Erythroblast (primary cell): ENCODE data around the gene ZCCHC7.
"Not testable (repeated sequence)": the region's sequence is repeated elsewhere in the genome, so short reads cannot be mapped to it uniquely, and the experiment has no call there.

ENCODE experiments used
- DNase-seq, 2 experiments: peaks; one replicate each; lab custom pipeline; 2025; lab: John Stamatoyannopoulos, UW
- GATA1 ChIP-seq: IDR thresholded peaks from 2 replicates; pipeline ENCODE4 v1.6.1; 2011; ENCODE audit warnings: low read depth, mild to moderate bottlenecking, control low read depth, low read length, moderate library complexity
- POLR2A ChIP-seq: IDR thresholded peaks from 2 replicates; pipeline ENCODE4 v1.6.1; 2011; ENCODE audit warnings: mild to moderate bottlenecking, low read length

Gene ZCCHC7

DNA sequence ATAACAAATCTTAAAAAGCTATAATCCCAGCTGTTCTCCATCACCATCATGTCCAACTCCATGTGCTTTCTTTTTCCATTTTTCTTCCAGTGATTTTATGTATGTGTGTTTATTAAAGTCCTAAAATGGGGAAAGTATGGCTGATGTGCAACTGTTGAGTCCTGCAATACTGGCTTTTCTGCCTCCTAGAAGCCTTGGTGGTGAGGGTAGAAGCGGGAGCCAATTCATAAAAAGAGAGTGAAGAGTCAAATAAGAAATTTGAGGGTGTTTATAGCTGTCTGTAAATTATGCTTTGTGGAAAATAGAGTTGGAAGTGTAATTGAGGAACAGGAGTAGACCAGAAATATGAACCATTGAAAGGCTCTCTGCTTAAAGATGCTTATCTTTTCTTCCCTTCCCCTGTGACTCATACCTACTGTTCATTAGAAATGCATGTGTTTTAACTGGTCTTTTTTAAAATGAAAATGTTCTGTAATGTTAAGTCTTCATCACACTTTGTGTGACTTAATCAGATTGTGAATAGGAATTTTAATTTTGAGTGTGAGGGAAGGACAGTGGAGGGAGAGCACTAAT, 80.1 kb downstream of the ZCCHC7 start:
- peak; percentile 58 to 61 for DNase-seq
- TF ChIP-seq POLR2A (no peak), GATA1 (no peak)

DNA sequence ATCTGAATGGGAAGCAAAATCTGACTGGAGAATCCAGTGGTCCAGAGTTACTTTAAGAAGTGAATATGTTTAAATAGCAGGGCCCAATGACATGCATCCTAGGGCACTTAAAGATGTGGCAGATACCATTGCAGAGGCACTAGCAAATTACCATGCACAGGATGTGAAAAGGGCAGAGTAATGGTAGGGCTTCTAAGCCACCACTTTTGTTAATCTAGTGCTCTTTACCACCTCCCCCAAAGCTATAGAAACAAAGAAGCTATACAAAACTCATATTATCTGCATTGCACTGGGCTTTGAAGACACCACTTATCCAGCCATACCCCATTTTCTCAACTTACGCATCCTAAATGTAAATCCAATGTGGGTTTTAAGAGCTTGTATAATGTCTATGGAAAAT, 81.2 kb downstream of the ZCCHC7 start:
- TF ChIP-seq POLR2A (no peak), GATA1 (no peak)
- no peak for DNase-seq

DNA sequence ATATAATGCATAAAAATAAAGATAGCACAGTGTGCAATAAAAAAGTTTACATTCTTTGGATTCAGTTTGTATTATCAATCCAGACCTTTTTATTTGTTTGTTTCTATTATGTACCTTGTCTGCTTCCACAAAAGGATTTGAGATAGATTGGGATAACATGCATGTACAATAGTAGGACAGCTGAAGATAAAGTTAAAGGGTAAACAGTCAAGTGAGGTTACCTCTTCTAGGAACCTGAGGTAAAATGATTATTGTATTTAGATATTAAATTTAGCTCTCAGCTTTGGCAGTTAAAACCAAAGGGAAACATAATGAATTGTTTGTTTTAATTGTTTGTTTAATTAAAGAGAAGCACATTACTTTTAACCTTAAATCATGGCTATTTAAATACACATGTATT, 81.7 kb downstream of the ZCCHC7 start:
- TF ChIP-seq GATA1: no peak
- TF ChIP-seq POLR2A: no peak
- no peak for DNase-seq

DNA sequence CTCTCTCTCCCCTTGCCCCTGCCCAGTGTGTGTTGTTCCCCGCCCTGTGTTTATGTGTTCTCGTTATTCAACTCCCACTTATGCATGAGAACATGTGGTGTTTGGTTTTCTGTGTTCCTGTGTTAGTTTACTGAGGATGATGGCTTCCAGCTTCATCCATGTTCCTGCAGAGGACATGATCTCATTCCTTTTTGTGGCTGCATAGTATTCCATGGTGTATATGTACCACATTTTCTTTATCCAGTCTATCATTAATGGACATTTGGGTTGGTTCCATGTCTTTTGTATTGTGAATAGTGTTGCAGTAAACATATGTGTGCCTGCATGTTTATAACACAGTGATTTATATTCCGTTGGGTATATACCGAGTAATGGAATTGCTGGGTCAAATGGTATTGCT, 83.1 kb downstream of the ZCCHC7 start:
- not testable (repeated sequence) for DNase-seq

DNA sequence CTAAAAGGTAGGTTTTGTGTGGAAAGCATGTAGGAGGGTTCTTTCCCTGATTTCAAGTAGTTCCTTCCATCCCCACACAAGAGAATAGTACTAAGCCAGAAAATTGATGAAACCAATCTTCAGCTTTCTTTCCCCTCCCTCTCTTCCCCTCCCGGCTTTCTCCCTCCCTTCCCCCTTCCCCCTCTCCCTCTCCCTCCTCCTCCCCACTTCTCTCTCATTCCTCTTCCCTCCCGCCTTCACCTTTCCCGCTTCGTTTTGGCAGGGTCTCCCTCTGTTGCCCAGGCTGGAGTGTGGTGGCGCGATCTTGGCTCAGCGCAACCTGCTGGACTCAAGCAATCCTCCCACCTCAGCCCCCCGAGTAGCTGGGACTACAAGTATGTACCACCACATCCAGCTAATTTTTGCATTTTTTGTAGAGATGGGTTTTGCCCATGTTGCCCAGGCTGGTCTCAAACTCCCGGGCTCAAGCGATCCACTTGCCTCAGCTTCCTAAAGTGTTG, 85.8 kb downstream of the ZCCHC7 start:
- no peak for TF ChIP-seq POLR2A
- no peak for TF ChIP-seq GATA1
- no peak for DNase-seq

DNA sequence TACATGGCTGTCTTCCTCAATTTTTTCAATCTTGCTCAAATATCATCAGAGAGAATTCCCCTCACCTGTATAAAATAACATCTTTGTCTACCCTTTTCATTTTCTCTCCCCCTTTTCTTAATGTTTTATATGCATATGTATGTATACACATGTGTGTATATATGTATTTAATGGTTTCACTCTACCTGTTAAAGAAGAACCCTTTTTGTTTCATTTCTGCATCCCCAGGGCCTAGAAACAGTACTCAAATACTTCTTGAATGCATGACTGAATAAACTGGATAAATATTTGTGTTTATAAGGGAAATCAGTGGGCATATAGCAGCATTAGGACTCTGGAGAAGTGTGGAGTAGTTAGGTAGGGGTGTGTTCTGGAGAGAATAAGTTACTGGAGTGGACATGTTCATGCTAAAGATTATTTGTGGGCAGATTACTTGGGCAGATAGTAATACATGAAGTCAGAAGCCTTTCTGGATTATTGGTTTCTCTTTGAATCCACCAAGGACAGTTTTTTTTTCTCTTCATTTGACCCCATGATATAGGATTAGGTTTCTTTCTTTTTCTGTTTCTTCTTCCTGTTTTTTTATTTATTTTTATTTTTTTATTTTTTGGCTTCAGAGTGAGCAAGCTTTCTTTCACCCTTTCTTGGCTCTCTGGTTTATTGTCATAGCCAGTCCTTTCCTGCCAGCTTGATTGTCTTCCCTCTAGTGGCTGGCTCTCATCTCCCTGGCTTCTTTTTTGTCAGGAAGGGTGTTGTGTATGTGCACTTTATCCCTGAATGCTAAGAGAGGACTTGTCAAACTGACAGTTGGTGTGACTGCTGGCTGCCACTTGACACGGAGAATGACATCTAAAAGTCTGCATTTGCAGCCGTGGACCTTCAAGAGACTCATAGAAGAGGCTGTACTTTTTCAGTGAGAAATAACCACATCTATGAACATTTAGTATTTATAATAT, 89.3 kb downstream of the ZCCHC7 start:
- peak; percentile 39 to 51 for DNase-seq
- no peak for TF ChIP-seq GATA1
- no peak for TF ChIP-seq POLR2A

DNA sequence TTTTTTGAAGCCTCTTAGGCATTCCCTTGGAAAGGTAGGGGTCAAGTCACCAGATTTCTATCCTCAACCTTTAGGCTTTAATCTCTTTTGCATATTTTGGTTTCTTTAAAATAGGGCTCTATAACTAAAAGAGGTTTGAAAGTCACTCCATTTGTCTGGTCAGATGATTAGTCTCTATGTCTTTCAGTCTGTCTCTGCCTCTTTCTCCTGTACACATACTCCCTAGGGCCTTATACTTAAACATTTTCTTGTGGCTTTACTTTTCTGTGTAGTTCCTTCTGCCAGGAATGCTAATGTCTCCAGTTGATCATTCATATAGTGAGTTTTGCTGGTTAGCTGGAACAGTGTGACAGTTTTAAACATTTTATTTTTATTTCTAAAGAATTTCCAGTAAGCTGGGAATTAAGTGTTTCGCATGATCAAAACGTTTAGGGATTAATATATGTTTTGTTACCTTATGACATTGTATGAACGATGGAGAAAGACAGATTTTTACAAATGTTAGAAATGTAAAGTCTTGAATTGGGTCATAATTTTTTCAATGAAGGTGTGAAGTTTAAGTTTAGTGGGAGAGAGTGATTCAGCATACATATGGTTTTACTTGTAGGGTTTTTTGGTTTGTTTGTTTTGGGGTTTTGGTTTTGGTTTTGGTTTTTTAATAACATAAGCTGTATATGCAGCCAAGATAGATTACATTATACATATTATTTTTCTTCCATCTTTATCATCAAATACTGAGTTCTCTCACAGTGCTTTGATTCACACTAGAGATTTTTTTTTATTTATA, 90.6 kb downstream of the ZCCHC7 start:
- no peak for DNase-seq
- no peak for TF ChIP-seq POLR2A
- no peak for TF ChIP-seq GATA1

DNA sequence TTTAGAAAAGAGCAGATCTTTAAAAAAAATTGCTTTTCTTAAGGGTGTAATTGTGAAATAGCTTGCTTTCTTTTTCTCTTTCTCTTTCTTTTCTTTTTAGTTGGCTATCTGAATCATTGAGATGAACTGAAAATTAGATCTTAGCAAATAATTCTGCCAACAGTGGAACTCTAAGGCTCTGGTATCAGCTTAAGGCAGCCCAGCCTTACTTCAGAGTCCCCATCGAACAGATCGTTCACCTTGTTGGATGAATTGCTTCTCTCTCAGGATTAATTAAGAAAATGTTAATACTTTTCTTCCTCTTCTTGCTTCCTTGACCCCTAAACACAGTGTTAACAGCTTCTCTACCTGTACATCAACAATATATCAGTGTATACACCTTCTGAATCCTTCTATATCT, 92.1 kb downstream of the ZCCHC7 start:
- DNase-seq: no peak

DNA sequence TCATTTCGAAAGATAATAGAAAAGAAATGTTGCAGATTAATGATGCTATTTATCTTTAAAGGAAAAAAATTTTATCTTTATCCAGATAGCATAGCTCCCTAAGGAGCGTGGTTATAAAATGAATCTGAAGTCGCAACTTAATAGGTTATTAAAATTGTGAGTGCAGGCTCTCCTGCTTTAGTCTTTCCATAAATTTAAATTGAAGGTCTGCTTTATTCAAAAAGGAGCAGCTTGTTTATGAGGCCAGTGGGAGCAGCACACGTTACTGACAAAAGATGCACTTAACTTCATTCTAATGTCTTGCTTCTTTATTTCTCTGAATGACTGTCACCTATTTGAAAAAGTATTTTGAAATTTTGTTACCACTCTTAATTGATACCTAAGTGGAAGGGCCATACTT, 95.0 kb downstream of the ZCCHC7 start:
- no peak for DNase-seq
- TF ChIP-seq POLR2A (no peak), GATA1 (no peak)

More for the DNA sequence above, 92.1 kb downstream of the ZCCHC7 start:
- TF ChIP-seq GATA1: no peak
- no peak for TF ChIP-seq POLR2A

DNA sequence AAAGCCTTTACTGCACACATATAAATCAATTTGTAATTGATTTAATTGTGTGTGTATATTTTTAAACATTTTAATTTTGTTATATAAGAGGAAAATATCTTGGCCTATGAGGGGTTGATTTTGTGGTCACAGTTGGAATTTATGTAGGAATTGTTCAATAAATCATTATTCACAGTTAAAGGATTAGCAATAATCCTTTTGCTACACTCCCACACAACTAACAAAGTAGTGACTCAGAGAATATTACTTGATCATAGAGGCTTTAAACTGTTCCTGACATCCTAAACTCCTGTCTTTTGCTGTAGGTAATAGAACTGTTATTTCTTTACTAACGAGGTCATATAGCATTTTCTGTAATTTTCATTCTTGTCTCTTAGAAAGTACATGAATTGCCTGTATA, 95.5 kb downstream of the ZCCHC7 start:
- no peak for TF ChIP-seq POLR2A
- TF ChIP-seq GATA1: no peak
- DNase-seq: no peak

DNA sequence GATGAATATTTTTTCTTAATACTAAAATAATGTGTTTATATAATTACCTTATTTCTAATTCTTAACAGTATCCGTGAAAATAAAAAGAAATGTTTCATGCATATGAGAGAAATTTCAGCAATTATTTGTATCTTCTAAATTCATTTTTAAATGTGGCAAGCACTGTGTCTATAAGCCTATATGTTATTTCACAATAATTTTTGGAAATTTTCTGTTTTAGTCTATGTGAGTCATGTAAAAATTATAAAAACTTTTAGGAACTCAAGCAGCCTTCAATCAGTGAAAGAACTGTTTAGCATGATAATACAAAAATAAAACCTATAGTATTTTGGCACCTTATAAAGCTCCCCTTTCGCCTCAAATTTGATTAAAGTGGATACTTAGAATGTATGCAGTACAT, 96.8 kb downstream of the ZCCHC7 start:
- no peak for DNase-seq
- TF ChIP-seq POLR2A (no peak), GATA1 (no peak)

DNA sequence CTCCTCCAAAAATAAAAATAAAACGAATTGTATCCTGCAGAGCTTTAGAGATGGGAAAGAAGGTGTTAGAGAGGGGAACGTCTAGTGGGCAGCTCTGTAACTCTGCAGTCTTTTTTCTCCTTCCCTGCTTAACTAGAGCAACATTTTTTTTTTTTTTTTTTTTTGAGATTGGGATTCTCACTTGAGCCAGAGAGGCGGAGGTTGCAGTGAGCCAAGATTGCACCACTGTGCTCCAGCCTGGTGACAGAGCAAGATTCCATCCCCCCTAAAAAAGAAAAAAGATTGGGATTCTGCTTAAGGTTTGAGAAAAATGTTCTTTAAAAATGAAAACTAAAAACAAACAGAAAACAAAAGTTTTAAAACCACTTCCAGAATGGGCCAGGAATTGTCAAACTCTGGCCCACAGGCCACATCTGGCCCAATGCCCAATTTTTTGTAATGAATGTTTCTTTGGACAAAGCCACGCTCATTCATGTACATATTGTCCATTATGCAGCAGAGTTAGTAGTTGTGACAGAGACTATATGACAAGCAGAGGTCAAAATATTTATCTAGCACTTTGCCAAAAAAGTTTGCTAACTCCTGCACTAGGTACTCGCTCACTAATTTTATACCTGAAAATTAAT, 98.5 kb downstream of the ZCCHC7 start:
- TF ChIP-seq GATA1 (no peak), POLR2A (no peak)
- DNase-seq: no peak

DNA sequence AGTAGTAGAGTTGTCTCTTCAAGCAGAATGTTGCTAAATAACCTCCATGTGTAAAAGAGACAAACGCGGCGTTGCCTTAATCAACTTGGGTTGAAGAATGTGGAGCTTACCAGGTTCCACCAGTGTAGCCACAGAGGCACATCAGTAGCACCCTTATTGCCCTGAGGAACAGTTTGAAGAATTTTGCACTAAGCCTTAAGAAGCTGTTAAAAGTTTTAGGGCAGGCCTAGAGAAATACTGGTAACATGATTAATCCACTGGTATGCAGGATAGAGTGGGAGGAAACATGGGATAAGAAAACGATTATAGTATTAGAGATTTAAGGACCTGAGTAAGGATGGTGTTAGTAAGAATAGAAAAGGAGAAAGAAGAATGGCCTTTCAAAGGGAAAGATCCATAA, 100.6 kb downstream of the ZCCHC7 start:
- no peak for TF ChIP-seq POLR2A
- TF ChIP-seq GATA1: no peak
- DNase-seq: no peak
